Measurements from ENCODE around the gene TNNT2.

GRCh38 chr1:201384406-201384782 lies 6.9 kb upstream of the TNNT2 start:
- TF ChIP-seq CTBP1 (IDR thresholded peaks at IDR 0.05; ENCODE audit: borderline replicate concordance): no peak
- no peak for TF ChIP-seq ELF4 (IDR thresholded peaks at IDR 0.05)
- no peak for TF ChIP-seq ZNF384 (IDR thresholded peaks at IDR 0.05)
- TF ChIP-seq L3MBTL2 (conservative IDR thresholded peaks at IDR 0.05): no peak
- no peak for TF ChIP-seq SUZ12 (IDR thresholded peaks at IDR 0.05)
- no peak for TF ChIP-seq BHLHE40 (IDR thresholded peaks at IDR 0.05; ENCODE audit: borderline replicate concordance)
- TF ChIP-seq SP1 (IDR thresholded peaks at IDR 0.05): no peak
- no peak for TF ChIP-seq NFRKB (IDR thresholded peaks at IDR 0.05)
- no peak for TF ChIP-seq FOXM1 (IDR thresholded peaks at IDR 0.05; ENCODE audit: borderline replicate concordance)
- TF ChIP-seq FOXA1 (IDR thresholded peaks at IDR 0.05): no peak
- TF ChIP-seq LEF1 (IDR thresholded peaks at IDR 0.05; ENCODE audit: borderline replicate concordance): no peak
- TF ChIP-seq FOXK2 (IDR thresholded peaks at IDR 0.05): no peak

All from HEK293T (cell line).